Mesendoderm (in vitro differentiated cells): ENCODE results near the gene IGDCC3.

ENCODE experiments used
- DNase-seq: peaks from one replicate; pipeline ENCODE4 v3.0.0; 2013
- H2AK5ac ChIP-seq: 2 replicates; pipeline ENCODE4 v1.6.1; 2013; ENCODE audit warnings: low read length, inconsistent platforms
- H2BK120ac ChIP-seq: 2 replicates; pipeline ENCODE4 v1.6.1; 2013; ENCODE audit warnings: low read depth, mild to moderate bottlenecking, low read length, moderate library complexity, mixed read lengths
- H2BK15ac ChIP-seq: replicated peaks from 2 replicates; pipeline ENCODE4 v1.6.1; 2013; ENCODE audit warnings: low read depth, mild to moderate bottlenecking, moderate library complexity
- H2BK5ac ChIP-seq: 2 replicates; pipeline ENCODE4 v1.6.1; 2013; ENCODE audit warnings: low read length, inconsistent platforms
- H3K18ac ChIP-seq: 2 replicates; pipeline ENCODE4 v1.6.1; 2013; ENCODE audit warnings: mild to moderate bottlenecking, low read length, mixed read lengths
- H3K23ac ChIP-seq: one replicate; pipeline ENCODE4 v1.6.1; 2013; ENCODE audit warnings: low read length
- H3K27ac ChIP-seq: 2 replicates; pipeline ENCODE4 v1.5.1; 2013; ENCODE audit warnings: low read depth, mild to moderate bottlenecking, inconsistent platforms, low read length, moderate library complexity
- H3K27me3 ChIP-seq: 2 replicates; pipeline ENCODE4 v1.6.1; 2013; ENCODE audit warnings: low read length, control low read depth, mild to moderate bottlenecking, inconsistent platforms; ENCODE audit not compliant: insufficient read depth, poor library complexity
- H3K36me3 ChIP-seq: 2 replicates; pipeline ENCODE4 v1.6.1; 2013; ENCODE audit warnings: low read length, inconsistent platforms; ENCODE audit not compliant: control insufficient read depth, insufficient read depth
- H3K4ac ChIP-seq: one replicate; pipeline ENCODE4 v1.6.1; 2013; ENCODE audit warnings: low read depth, mild to moderate bottlenecking, low read length, moderate library complexity
- H3K4me1 ChIP-seq: 2 replicates; pipeline ENCODE4 v1.6.1; 2013; ENCODE audit warnings: low read depth, low read length, inconsistent platforms; ENCODE audit not compliant: control insufficient read depth
- H3K4me2 ChIP-seq: 2 replicates; pipeline ENCODE4 v1.6.1; 2013; ENCODE audit warnings: low read length
- H3K4me3 ChIP-seq: 2 replicates; pipeline ENCODE4 v1.5.1; 2013; ENCODE audit warnings: mild to moderate bottlenecking, low read length
- H3K56ac ChIP-seq: one replicate; pipeline ENCODE4 v1.6.1; 2013; ENCODE audit warnings: low read length
- H3K79me1 ChIP-seq: 2 replicates; pipeline ENCODE4 v1.6.1; 2013; ENCODE audit warnings: low read length, inconsistent platforms
- H3K79me2 ChIP-seq: 2 replicates; pipeline ENCODE4 v1.6.1; 2013; ENCODE audit warnings: mild to moderate bottlenecking, low read length; ENCODE audit not compliant: control insufficient read depth, insufficient read depth
- H3K9ac ChIP-seq: 2 replicates; pipeline ENCODE4 v1.6.1; 2013; ENCODE audit warnings: low read length, inconsistent platforms
- H4K5ac ChIP-seq: one replicate; pipeline ENCODE4 v1.6.1; 2013; ENCODE audit warnings: low read length
- H4K8ac ChIP-seq: one replicate; pipeline ENCODE4 v1.6.1; 2013; ENCODE audit warnings: low read depth, mild to moderate bottlenecking, control low read depth, low read length, moderate library complexity
- WGBS: extraction: QIAGEN DNeasy Blood & Tissue Kit; methylation state at CpG from one replicate; pipeline ENCODE4 v1.1.7; 2013; ENCODE audit warnings: low lambda C conversion rate, missing lambda C conversion rate; ENCODE audit not compliant: insufficient coverage; ENCODE audit errors: extremely low coverage; 5-methylcytosine and 5-hydroxymethylcytosine counted together

IGDCC3 gene

DNA sequence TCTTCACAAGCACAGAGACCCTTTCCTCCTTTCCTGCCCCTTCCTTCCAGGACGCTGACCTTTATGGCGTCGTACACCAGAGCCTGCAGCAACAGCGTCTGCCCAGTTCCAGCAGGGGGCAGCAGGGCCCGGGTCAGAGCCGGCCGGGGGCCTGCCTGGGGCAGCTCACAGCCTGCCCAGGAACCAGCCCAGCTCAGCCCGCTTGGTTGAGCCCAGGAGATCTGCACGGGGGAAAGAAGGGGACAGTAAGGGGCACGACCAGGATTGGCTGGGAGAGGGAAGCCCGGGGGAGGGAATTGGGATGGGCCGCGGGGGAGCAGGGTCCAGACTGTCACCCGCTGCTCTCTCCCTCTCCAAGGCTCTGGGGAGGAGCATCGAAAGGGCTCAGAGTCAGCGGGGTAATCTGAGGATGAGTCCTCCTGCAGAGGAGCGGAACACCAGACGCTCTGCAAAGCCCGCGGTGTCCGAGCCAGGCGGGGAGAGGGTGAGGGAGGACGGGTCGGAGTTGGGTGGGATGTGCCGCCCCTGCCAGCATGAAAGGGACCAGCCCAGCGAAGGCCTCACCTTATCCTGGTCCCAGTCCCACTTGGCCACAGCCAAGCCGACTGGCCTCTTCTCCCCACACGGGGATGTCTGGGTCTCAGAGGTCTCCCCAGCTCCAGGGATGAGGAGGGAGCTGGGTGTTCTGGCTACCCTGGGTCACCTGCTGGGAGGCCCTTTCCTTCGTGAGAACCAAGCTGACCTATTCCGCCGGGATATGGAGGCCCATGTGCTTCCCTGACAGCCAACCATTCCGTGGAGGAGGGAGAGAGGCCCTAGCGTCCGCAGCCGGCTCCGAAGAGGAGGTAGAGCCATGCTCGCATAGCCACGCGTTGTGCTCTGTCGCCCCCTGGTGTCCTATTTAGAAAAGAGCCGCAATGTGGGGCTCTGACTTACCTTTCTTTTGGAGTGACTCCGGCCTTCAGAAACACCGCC lies 7.4 kb upstream of the IGDCC3 start:
- no peak overlapping the region for H3K27ac ChIP-seq
- peak overlapping the region; percentile 78 for H3K56ac ChIP-seq
- no peak overlapping the region for H2BK15ac ChIP-seq
- H3K23ac ChIP-seq, result peak overlapping the region; percentile 66
- no peaks in the 10 kb centered on the region for H3K79me1 ChIP-seq
- H4K8ac ChIP-seq, result no peak overlapping the region
- H3K79me2 ChIP-seq, result no peaks in the 10 kb centered on the region
- no peak overlapping the region for H3K18ac ChIP-seq
- H3K4ac ChIP-seq, result peak overlapping the region; percentile 44
- peak; percentile 97 for DNase-seq
- H3K4me3 ChIP-seq, result no peak overlapping the region
- H3K9ac ChIP-seq, result peak overlapping the region; percentile 65
- H2AK5ac ChIP-seq, result no peak overlapping the region
- H2BK120ac ChIP-seq, result no peak overlapping the region
- no peak overlapping the region for H4K5ac ChIP-seq
- no peaks in the 10 kb centered on the region for H3K27me3 ChIP-seq
- H3K4me1 ChIP-seq, result peaks cover 3% of the 10 kb centered on the region
- WGBS, result no CpG with 5 or more reads among the region's 43 CpGs
- no peaks in the 10 kb centered on the region for H3K36me3 ChIP-seq
- peak overlapping the region; percentile 77 for H3K4me2 ChIP-seq
- H2BK5ac ChIP-seq, result no peak overlapping the region

- Histone ChIP-seq H3K79me1 (no peaks in the 10 kb centered on the region), H3K4me1 (peaks cover 3% of the 10 kb centered on the region), H3K79me2 (no peaks in the 10 kb centered on the region), H3K36me3 (no peaks in the 10 kb centered on the region), H3K4me3 (no peak overlapping the region), H2BK5ac (no peak overlapping the region), H2BK120ac (no peak overlapping the region), H3K9ac (peak overlapping the region; percentile 5), H4K5ac (peak overlapping the region; percentile 98), H3K23ac (no peak overlapping the region), H3K4ac (peak overlapping the region; percentile 38), H3K27me3 (no peaks in the 10 kb centered on the region), H3K18ac (no peak overlapping the region), H2AK5ac (peak overlapping the region; percentile 37), H3K56ac (peak overlapping the region; percentile 56), H4K8ac (no peak overlapping the region), H2BK15ac (no peak overlapping the region), H3K4me2 (no peak overlapping the region), H3K27ac (no peak overlapping the region)
- WGBS, result no CpG with 5 or more reads among the region's 4 CpGs
- DNase-seq, result no peak
Observed at GRCh38 chr15:65384505-65384894, 6.7 kb upstream of the IGDCC3 start.

DNA sequence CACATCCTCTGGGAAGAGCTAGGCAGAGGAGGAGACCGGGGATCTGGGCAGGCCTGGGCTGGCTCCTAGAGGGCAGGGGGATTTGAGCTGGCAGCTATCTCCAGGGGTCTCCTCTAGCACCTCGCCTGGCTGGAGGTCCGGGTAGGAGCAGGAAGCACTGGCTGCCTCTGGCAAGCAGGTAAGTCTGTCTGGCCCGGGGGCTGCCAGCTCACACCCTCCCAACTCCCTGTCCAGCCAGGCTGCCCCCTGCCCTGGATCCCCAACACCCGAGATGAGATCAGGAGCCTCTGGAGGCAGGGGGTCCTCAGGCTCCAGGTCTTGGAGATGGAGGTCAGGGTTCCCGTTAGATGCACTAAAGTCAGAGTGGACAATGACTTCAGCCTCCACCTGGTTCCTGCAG lies 6.2 kb upstream of the IGDCC3 start:
- Histone ChIP-seq H4K5ac (no peak overlapping the region), H3K36me3 (no peaks in the 10 kb centered on the region), H3K4me2 (no peak overlapping the region), H3K4ac (no peak overlapping the region), H2BK5ac (no peak overlapping the region), H4K8ac (no peak overlapping the region), H3K27ac (no peak overlapping the region), H2BK15ac (no peak overlapping the region), H3K79me1 (no peaks in the 10 kb centered on the region), H3K27me3 (no peaks in the 10 kb centered on the region), H3K56ac (peak overlapping the region; percentile 56), H3K9ac (no peak overlapping the region), H3K4me1 (peaks cover 3% of the 10 kb centered on the region), H3K23ac (no peak overlapping the region), H3K18ac (no peak overlapping the region), H3K79me2 (no peaks in the 10 kb centered on the region), H3K4me3 (no peak overlapping the region), H2BK120ac (no peak overlapping the region), H2AK5ac (peak overlapping the region; percentile 37)
- no peak for DNase-seq
- WGBS, result no CpG with 5 or more reads among the region's 6 CpGs

- Histone ChIP-seq H3K56ac (no peak overlapping the region), H3K36me3 (no peaks in the 10 kb centered on the region), H3K4me3 (no peak overlapping the region), H4K8ac (no peak overlapping the region), H3K4ac (no peak overlapping the region), H3K9ac (no peak overlapping the region), H3K23ac (no peak overlapping the region), H3K79me1 (no peaks in the 10 kb centered on the region), H3K4me2 (no peak overlapping the region), H3K27me3 (no peaks in the 10 kb centered on the region), H3K18ac (no peak overlapping the region), H3K79me2 (no peaks in the 10 kb centered on the region), H3K4me1 (peaks cover 3% of the 10 kb centered on the region), H2BK15ac (no peak overlapping the region), H4K5ac (no peak overlapping the region), H2BK5ac (no peak overlapping the region), H2AK5ac (no peak overlapping the region), H3K27ac (no peak overlapping the region), H2BK120ac (no peak overlapping the region)
- no CpG with 5 or more reads among the region's 5 CpGs for WGBS
- DNase-seq, result no peak
Observed at GRCh38 chr15:65383456-65383855, 5.7 kb upstream of the IGDCC3 start.

DNA sequence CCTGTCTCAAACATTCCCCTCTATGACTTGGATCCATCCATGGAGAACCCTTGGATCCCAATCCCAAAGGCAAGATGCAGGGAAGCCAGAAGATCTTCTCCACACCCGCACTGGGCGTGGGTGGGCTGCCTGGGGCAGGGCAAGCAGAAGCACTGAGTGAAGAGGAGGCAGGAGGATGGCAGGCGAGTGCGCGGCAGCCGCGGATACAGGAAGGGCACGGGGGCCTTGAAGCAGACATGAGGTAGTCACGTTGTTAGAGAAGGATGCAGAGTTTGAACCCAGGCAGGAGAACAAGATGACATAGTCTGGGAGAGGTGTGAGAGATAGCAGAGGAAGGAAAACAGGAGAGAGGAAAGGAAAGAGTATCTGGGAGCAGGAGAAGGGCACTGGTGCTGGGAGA lies 5.1 kb upstream of the IGDCC3 start:
- no peak overlapping the region for H3K18ac ChIP-seq
- H2BK120ac ChIP-seq, result no peak overlapping the region
- no peak overlapping the region for H3K9ac ChIP-seq
- H3K27me3 ChIP-seq, result no peaks in the 10 kb centered on the region
- H3K23ac ChIP-seq, result no peak overlapping the region
- no peak overlapping the region for H2BK5ac ChIP-seq
- peaks cover 3% of the 10 kb centered on the region for H3K4me1 ChIP-seq
- H3K4me2 ChIP-seq, result no peak overlapping the region
- DNase-seq, result no peak
- no peak overlapping the region for H3K56ac ChIP-seq
- no peaks in the 10 kb centered on the region for H3K79me1 ChIP-seq
- H2AK5ac ChIP-seq, result no peak overlapping the region
- no peak overlapping the region for H4K8ac ChIP-seq
- no peak overlapping the region for H2BK15ac ChIP-seq
- WGBS, result no CpG with 5 or more reads among the region's 9 CpGs
- H3K4ac ChIP-seq, result no peak overlapping the region
- no peak overlapping the region for H3K27ac ChIP-seq
- H3K79me2 ChIP-seq, result no peaks in the 10 kb centered on the region
- H3K36me3 ChIP-seq, result no peaks in the 10 kb centered on the region
- H3K4me3 ChIP-seq, result no peak overlapping the region
- no peak overlapping the region for H4K5ac ChIP-seq
